SK-N-MC (cell line): ENCODE data around the gene PSMB2.

ENCODE experiments used
- EZH2 ChIP-seq: fragments of 200-600 bp; sonication (generic); IDR thresholded peaks from one replicate; pipeline ENCODE4 v1.6.1; 2017; ENCODE audit warnings: antibody characterized with exemption
- POLR2AphosphoS5 ChIP-seq: IDR thresholded peaks from 2 replicates; pipeline ENCODE4 v1.6.1; 2012; ENCODE audit warnings: mild to moderate bottlenecking, low read depth, low read length, borderline replicate concordance

DNA sequence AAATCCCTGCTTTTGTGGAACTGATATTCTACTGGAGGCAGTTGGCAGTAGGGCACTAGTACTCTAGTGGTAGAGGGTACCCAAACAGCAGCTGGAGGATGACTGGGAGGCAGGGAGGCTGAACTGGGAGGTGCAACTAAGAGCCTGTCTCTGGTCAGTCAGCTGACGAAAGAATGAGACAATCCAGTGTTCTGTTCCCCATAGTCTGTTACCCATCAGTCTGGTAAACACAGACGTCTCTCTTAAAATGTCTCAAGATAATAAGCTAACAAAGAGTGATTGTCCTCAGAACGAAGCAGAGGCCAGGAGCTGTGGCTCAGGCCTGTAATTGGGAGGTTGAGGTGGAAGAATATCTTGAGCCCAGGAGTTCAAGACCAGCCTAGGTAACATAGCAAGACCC lies 37.9 kb downstream of the PSMB2 start:
- TF ChIP-seq POLR2AphosphoS5 (no peak), EZH2 (no peak)
